Measurements from ENCODE around the gene SERAC1.

SERAC1 gene

DNA sequence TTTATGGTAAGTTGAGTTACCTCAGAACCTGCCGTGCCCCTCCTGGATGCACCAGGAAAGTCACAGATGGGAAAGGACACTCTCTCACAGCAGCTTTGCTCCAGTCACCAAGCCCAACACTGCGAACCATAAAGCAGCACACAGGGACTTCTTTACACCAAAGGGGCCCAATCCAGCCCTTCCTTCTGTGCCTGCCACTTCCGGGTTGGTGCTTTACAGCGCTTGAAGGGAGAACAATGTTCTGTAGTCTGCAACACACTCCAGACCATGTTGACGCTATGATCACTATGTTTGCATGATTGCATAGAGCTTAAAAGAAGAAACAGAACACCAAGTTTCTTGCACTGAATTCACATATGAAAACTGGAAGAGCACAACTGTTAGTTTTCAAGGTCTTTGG, 57.1 kb downstream of the SERAC1 start:
- Histone ChIP-seq H4K8ac (ENCODE audit: low read length) (no peak overlapping the region), H2AK5ac (ENCODE audit: low read length, severe bottlenecking) (no peak overlapping the region), H3K79me1 (replicated peaks; ENCODE audit: low read length, poor library complexity, severe bottlenecking) (peaks cover 2% of the 10 kb centered on the region), H3K23ac (ENCODE audit: low read length in 2 of 2) (no peak overlapping the region), H2BK12ac (ENCODE audit: low read length in 2 of 2) (no peak overlapping the region), H3K27me3 (ENCODE audit: control insufficient read depth in 1 of 2, insufficient read depth in 1 of 2, low read length in 2 of 2) (no peaks in the 10 kb centered on the region), H3K4me2 (ENCODE audit: low read length, poor library complexity, severe bottlenecking) (no peak overlapping the region), H3K9me3 (ENCODE audit: control insufficient read depth, low read length) (no peaks in the 10 kb centered on the region), H3K9ac (ENCODE audit: low read length) (no peak overlapping the region), H2BK120ac (ENCODE audit: low read depth, low read length) (no peak overlapping the region), H2AFZ (ENCODE audit: low read depth, low read length) (no peak overlapping the region), H3K4ac (ENCODE audit: low read depth in 1 of 2, low read length in 2 of 2) (no peak overlapping the region), H3K4me3 (ENCODE audit: insufficient read depth in 1 of 2, low read depth in 1 of 2, low read length in 2 of 2) (no peak overlapping the region), H3K14ac (ENCODE audit: low read length in 2 of 2) (no peak overlapping the region), H3K4me1 (ENCODE audit: control insufficient read depth, insufficient read depth, low read depth, low read length) (no peaks in the 10 kb centered on the region), H3K27ac (ENCODE audit: low read length, poor library complexity, severe bottlenecking) (no peak overlapping the region), H3K36me3 (ENCODE audit: control insufficient read depth in 1 of 2, insufficient read depth in 2 of 2, low read depth in 1 of 2, low read length in 2 of 2) (peaks cover 14 to 64% of the 10 kb centered on the region in 2 experiments), H3K18ac (ENCODE audit: low read depth in 1 of 2, low read length in 2 of 2) (no peak overlapping the region), H4K91ac (ENCODE audit: low read length) (no peak overlapping the region), H2BK15ac (ENCODE audit: low read depth, poor library complexity, severe bottlenecking) (no peak overlapping the region), H2BK5ac (ENCODE audit: low read depth, low read length, poor library complexity, severe bottlenecking) (no peak overlapping the region)
- no peak for DNase-seq
- 99% methylated on average over 5 of the region's 5 CpGs for WGBS

- no peak for DNase-seq
- Histone ChIP-seq H4K91ac (ENCODE audit: low read length) (no peak overlapping the region), H3K4me3 (ENCODE audit: insufficient read depth in 1 of 2, low read depth in 1 of 2, low read length in 2 of 2) (no peak overlapping the region), H2BK12ac (ENCODE audit: low read length in 2 of 2) (no peak overlapping the region), H2AK5ac (ENCODE audit: low read length, severe bottlenecking) (no peak overlapping the region), H3K23ac (ENCODE audit: low read length in 2 of 2) (no peak overlapping the region), H3K27ac (ENCODE audit: low read length, poor library complexity, severe bottlenecking) (no peak overlapping the region), H4K8ac (ENCODE audit: low read length) (no peak overlapping the region), H2AFZ (ENCODE audit: low read depth, low read length) (no peak overlapping the region), H2BK15ac (ENCODE audit: low read depth, poor library complexity, severe bottlenecking) (no peak overlapping the region), H2BK120ac (ENCODE audit: low read depth, low read length) (no peak overlapping the region), H3K79me1 (replicated peaks; ENCODE audit: low read length, poor library complexity, severe bottlenecking) (peaks cover 2% of the 10 kb centered on the region), H3K18ac (ENCODE audit: low read depth in 1 of 2, low read length in 2 of 2) (peak overlapping the region in 1 of 2 experiments; percentile 12), H3K36me3 (ENCODE audit: control insufficient read depth in 1 of 2, insufficient read depth in 2 of 2, low read depth in 1 of 2, low read length in 2 of 2) (peaks cover 7 to 51% of the 10 kb centered on the region in 2 experiments), H3K27me3 (ENCODE audit: control insufficient read depth in 1 of 2, insufficient read depth in 1 of 2, low read length in 2 of 2) (no peaks in the 10 kb centered on the region), H3K9ac (ENCODE audit: low read length) (no peak overlapping the region), H3K4ac (ENCODE audit: low read depth in 1 of 2, low read length in 2 of 2) (no peak overlapping the region), H3K4me1 (ENCODE audit: control insufficient read depth, insufficient read depth, low read depth, low read length) (no peaks in the 10 kb centered on the region), H3K9me3 (ENCODE audit: control insufficient read depth, low read length) (no peaks in the 10 kb centered on the region), H2BK5ac (ENCODE audit: low read depth, low read length, poor library complexity, severe bottlenecking) (no peak overlapping the region), H3K14ac (ENCODE audit: low read length in 2 of 2) (no peak overlapping the region), H3K4me2 (ENCODE audit: low read length, poor library complexity, severe bottlenecking) (no peak overlapping the region)
- WGBS = 100% methylated on average over 2 of the region's 2 CpGs
These were observed 58.3 kb downstream of the SERAC1 start for GRCh38 chr6:158109748-158110147.

DNA sequence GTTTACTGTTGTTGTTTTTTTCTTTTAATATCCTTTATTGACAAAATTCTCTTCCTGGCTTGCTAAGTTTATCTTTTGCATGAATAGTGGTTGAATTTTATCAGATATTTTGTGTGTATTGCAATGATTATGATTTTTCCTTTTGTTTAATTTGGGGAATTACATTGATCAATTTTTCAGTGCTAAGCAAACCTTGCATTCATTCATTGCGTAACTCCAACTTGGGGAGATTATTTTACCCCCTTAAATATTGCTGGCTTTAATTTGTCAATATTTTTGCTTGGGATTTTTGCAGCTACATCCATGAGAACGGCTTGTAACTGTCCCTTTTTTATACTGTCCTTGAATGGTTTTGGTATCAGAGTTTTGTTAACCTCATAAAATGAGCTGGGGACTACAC, 63.4 kb downstream of the SERAC1 start:
- WGBS = 100% methylated on average over 2 of the region's 2 CpGs
- Histone ChIP-seq H2BK15ac (ENCODE audit: low read depth, poor library complexity, severe bottlenecking) (no peak overlapping the region), H3K36me3 (ENCODE audit: control insufficient read depth in 1 of 2, insufficient read depth in 2 of 2, low read depth in 1 of 2, low read length in 2 of 2) (peaks cover 3 to 30% of the 10 kb centered on the region in 2 experiments), H3K18ac (ENCODE audit: low read depth in 1 of 2, low read length in 2 of 2) (no peak overlapping the region), H3K79me1 (replicated peaks; ENCODE audit: low read length, poor library complexity, severe bottlenecking) (peaks cover 8% of the 10 kb centered on the region), H3K14ac (ENCODE audit: low read length in 2 of 2) (no peak overlapping the region), H3K4me1 (ENCODE audit: control insufficient read depth, insufficient read depth, low read depth, low read length) (no peaks in the 10 kb centered on the region), H3K9me3 (ENCODE audit: control insufficient read depth, low read length) (no peaks in the 10 kb centered on the region), H3K4ac (ENCODE audit: low read depth in 1 of 2, low read length in 2 of 2) (no peak overlapping the region), H3K9ac (ENCODE audit: low read length) (no peak overlapping the region), H2BK5ac (ENCODE audit: low read depth, low read length, poor library complexity, severe bottlenecking) (no peak overlapping the region), H2AFZ (ENCODE audit: low read depth, low read length) (no peak overlapping the region), H4K91ac (ENCODE audit: low read length) (no peak overlapping the region), H3K23ac (ENCODE audit: low read length in 2 of 2) (no peak overlapping the region), H2BK12ac (ENCODE audit: low read length in 2 of 2) (no peak overlapping the region), H3K27ac (ENCODE audit: low read length, poor library complexity, severe bottlenecking) (no peak overlapping the region), H4K8ac (ENCODE audit: low read length) (no peak overlapping the region), H2AK5ac (ENCODE audit: low read length, severe bottlenecking) (no peak overlapping the region), H3K4me2 (ENCODE audit: low read length, poor library complexity, severe bottlenecking) (no peak overlapping the region), H3K27me3 (ENCODE audit: control insufficient read depth in 1 of 2, insufficient read depth in 1 of 2, low read length in 2 of 2) (no peaks in the 10 kb centered on the region), H2BK120ac (ENCODE audit: low read depth, low read length) (no peak overlapping the region), H3K4me3 (ENCODE audit: insufficient read depth in 1 of 2, low read depth in 1 of 2, low read length in 2 of 2) (no peak overlapping the region)
- DNase-seq = no peak

DNA sequence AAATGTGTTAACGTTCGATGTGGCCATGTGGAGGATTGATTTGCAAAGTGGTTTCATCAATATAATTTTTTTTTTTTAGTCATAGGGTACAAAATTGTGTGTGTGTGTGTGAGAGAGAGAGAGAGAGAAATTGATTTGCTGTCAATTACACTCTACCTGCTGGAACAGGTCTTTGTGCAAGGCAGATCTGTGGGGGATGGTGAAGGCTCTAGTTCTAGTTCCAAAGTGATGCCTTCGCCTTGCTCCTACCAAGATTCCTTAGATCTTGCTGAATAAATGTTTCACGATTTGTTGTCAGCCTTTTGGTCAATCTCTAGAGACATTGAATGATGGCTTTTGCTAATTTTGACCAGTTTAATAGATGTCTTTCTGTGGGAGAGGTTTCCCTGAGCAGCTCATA, 64.8 kb downstream of the SERAC1 start:
- H2AFZ ChIP-seq (ENCODE audit: low read depth, low read length) = no peak overlapping the region
- no peak overlapping the region for H2BK15ac ChIP-seq (ENCODE audit: low read depth, poor library complexity, severe bottlenecking)
- H2BK5ac ChIP-seq (ENCODE audit: low read depth, low read length, poor library complexity, severe bottlenecking) = no peak overlapping the region
- peaks cover 3% of the 10 kb centered on the region for H3K4me1 ChIP-seq (ENCODE audit: control insufficient read depth, insufficient read depth, low read depth, low read length)
- WGBS = 92% methylated on average over 4 of the region's 4 CpGs
- H3K79me1 ChIP-seq (replicated peaks; ENCODE audit: low read length, poor library complexity, severe bottlenecking) = peaks cover 10% of the 10 kb centered on the region
- H3K9ac ChIP-seq (ENCODE audit: low read length) = no peak overlapping the region
- H3K4me2 ChIP-seq (ENCODE audit: low read length, poor library complexity, severe bottlenecking) = no peak overlapping the region
- H3K4ac ChIP-seq (ENCODE audit: low read depth in 1 of 2, low read length in 2 of 2) = no peak overlapping the region
- H4K91ac ChIP-seq (ENCODE audit: low read length) = no peak overlapping the region
- no peak overlapping the region for H3K18ac ChIP-seq (ENCODE audit: low read depth in 1 of 2, low read length in 2 of 2)
- H3K14ac ChIP-seq (ENCODE audit: low read length in 2 of 2) = no peak overlapping the region
- H2AK5ac ChIP-seq (ENCODE audit: low read length, severe bottlenecking) = no peak overlapping the region
- H3K27me3 ChIP-seq (ENCODE audit: control insufficient read depth in 1 of 2, insufficient read depth in 1 of 2, low read length in 2 of 2) = no peaks in the 10 kb centered on the region
- no peak overlapping the region for H2BK120ac ChIP-seq (ENCODE audit: low read depth, low read length)
- H4K8ac ChIP-seq (ENCODE audit: low read length) = no peak overlapping the region
- H3K9me3 ChIP-seq (ENCODE audit: control insufficient read depth, low read length) = no peaks in the 10 kb centered on the region
- no peak overlapping the region for H3K23ac ChIP-seq (ENCODE audit: low read length in 2 of 2)
- H3K4me3 ChIP-seq (ENCODE audit: insufficient read depth in 1 of 2, low read depth in 1 of 2, low read length in 2 of 2) = no peak overlapping the region
- peaks cover 3 to 31% of the 10 kb centered on the region in 2 experiments for H3K36me3 ChIP-seq (ENCODE audit: control insufficient read depth in 1 of 2, insufficient read depth in 2 of 2, low read depth in 1 of 2, low read length in 2 of 2)
- no peak overlapping the region for H3K27ac ChIP-seq (ENCODE audit: low read length, poor library complexity, severe bottlenecking)
- H2BK12ac ChIP-seq (ENCODE audit: low read length in 2 of 2) = no peak overlapping the region
- DNase-seq = no peak
